H1 (cell line): ENCODE results near the gene UNC5B. TPM values are rescaled to one million over a fixed set of nuclear protein-coding genes. Genes with fewer than 3 reads are reported as not detected.
A peak's percentile ranks its signal among the peaks of the same experiment; 100 is the strongest.

Experiments used
- CTCF ChIA-PET: fragments of 300-600 bp; sonication (Branson Sonifier 250); formaldehyde crosslinking; loops from one replicate; lab custom pipeline; 2021; ENCODE audit not compliant: partially characterized antibody; lab: Charles Lee
- POLR2A ChIA-PET: fragments of 300-600 bp; sonication (Branson Sonifier 250); formaldehyde crosslinking; loops from one replicate; lab custom pipeline; 2021; ENCODE audit warnings: inconsistent platforms; ENCODE audit not compliant: partially characterized antibody; lab: Charles Lee
- DNase-seq, 2 experiments: peaks; one replicate each; pipeline versions ENCODE4 v3.0.0 to v3.0.0-alpha.2; 2010 to 2022; ENCODE audit warnings: low spot score in 2 of 2, low read depth in 1 of 2, mixed read lengths in 1 of 2
- FAIRE-seq: peaks from 2 replicates; lab custom pipeline; 2011; peaks lifted over from hg19 to GRCh38; lab: Jason Lieb, UNC
- H2AFZ ChIP-seq: 2 replicates; pipeline ENCODE4 v1.8.1; 2012; ENCODE audit warnings: low read length, inconsistent platforms
- H2AK5ac ChIP-seq: 2 replicates; pipeline ENCODE4 v1.6.1; 2013; ENCODE audit warnings: low read depth, low read length
- H2BK120ac ChIP-seq: replicated peaks from 2 replicates; pipeline ENCODE3; 2013; ENCODE audit warnings: low read depth, low read length, inconsistent platforms
- H2BK12ac ChIP-seq: 2 replicates; pipeline ENCODE4 v1.6.1; 2013; ENCODE audit warnings: low read depth, low read length
- H2BK15ac ChIP-seq: 2 replicates; pipeline ENCODE4 v1.6.1; 2013; ENCODE audit warnings: low read length
- H2BK20ac ChIP-seq: 2 replicates; pipeline ENCODE4 v1.6.1; 2013; ENCODE audit warnings: low read length
- H2BK5ac ChIP-seq: 2 replicates; pipeline ENCODE4 v1.6.1; 2013; ENCODE audit warnings: low read depth, low read length
- H3K14ac ChIP-seq: 2 replicates; pipeline ENCODE4 v1.6.1; 2013; ENCODE audit warnings: inconsistent platforms; ENCODE audit not compliant: insufficient read length
- H3K18ac ChIP-seq: 2 replicates; pipeline ENCODE4 v1.6.1; 2013; ENCODE audit warnings: low read length; ENCODE audit errors: extremely low read depth
- H3K23ac ChIP-seq: 2 replicates; pipeline ENCODE4 v1.6.1; 2013; ENCODE audit warnings: inconsistent platforms; ENCODE audit not compliant: insufficient read length
- H3K23me2 ChIP-seq: 2 replicates; pipeline ENCODE4 v1.6.1; 2013; ENCODE audit warnings: low read depth, low read length
- H3K27ac ChIP-seq: 2 replicates; pipeline ENCODE4 v1.6.1; 2011; ENCODE audit warnings: low read depth, low read length, inconsistent platforms
- H3K27me3 ChIP-seq, 4 experiments: replicated peaks in 1 of 4; 1 replicate in 1 of 4; 2 replicates in 3 of 4; pipeline versions ENCODE4 v1.6.1 to v1.8.1; 2011 to 2013; ENCODE audit warnings: low read length in 3 of 4, mild to moderate bottlenecking in 3 of 4, inconsistent platforms in 2 of 4, mixed read lengths in 2 of 4, moderate library complexity in 1 of 4; ENCODE audit not compliant: control insufficient read depth in 3 of 4, insufficient read depth in 3 of 4; ENCODE audit errors: extremely low read depth in 1 of 4
- H3K36me3 ChIP-seq, 4 experiments: 2 replicates each; pipeline versions ENCODE4 v1.6.1 to v1.8.1; 2011 to 2013; ENCODE audit warnings: mild to moderate bottlenecking in 4 of 4, low read length in 3 of 4, moderate library complexity in 2 of 4, control low read depth in 1 of 4, inconsistent platforms in 1 of 4; ENCODE audit not compliant: insufficient read depth in 4 of 4, control insufficient read depth in 2 of 4
- H3K4ac ChIP-seq: replicated peaks from 2 replicates; pipeline ENCODE3; 2013; ENCODE audit warnings: low read length, low read depth, mixed read lengths, inconsistent platforms; ENCODE audit not compliant: insufficient read length
- H3K4me1 ChIP-seq, 4 experiments: replicated peaks in 1 of 4; 1 replicate in 1 of 4; 2 replicates in 3 of 4; pipeline versions ENCODE4 v1.6.1 to v1.8.1; 2011 to 2013; ENCODE audit warnings: low read length in 3 of 4, inconsistent platforms in 2 of 4, mixed read lengths in 1 of 4; ENCODE audit not compliant: insufficient read depth in 4 of 4, control insufficient read depth in 3 of 4
- H3K4me2 ChIP-seq, 2 experiments: 2 replicates each; pipeline versions ENCODE4 v1.6.1 to v1.8.1; 2011 to 2013; ENCODE audit warnings: low read depth in 2 of 2, low read length in 2 of 2, control low read depth in 1 of 2, inconsistent platforms in 1 of 2, mild to moderate bottlenecking in 1 of 2; ENCODE audit not compliant: insufficient read depth in 1 of 2
- H3K4me3 ChIP-seq, 4 experiments: fragments of 200-600, 300-600 bp in 1 of 4; sonication (generic), shearing (Covaris generic), sonication (Bioruptor Twin) in 1 of 4; 2 replicates each; pipeline versions ENCODE4 v1.5.1 to v1.8.1; 2011 to 2016; ENCODE audit warnings: low read length in 4 of 4, low read depth in 3 of 4, control low read depth in 2 of 4, inconsistent platforms in 2 of 4, mild to moderate bottlenecking in 2 of 4, mixed read lengths in 1 of 4, moderate library complexity in 1 of 4; ENCODE audit not compliant: insufficient read depth in 2 of 4; ENCODE audit errors: extremely low read depth in 1 of 4
- H3K56ac ChIP-seq: replicated peaks from 2 replicates; pipeline ENCODE3; 2013; ENCODE audit warnings: low read depth, mild to moderate bottlenecking, mixed read lengths, low read length, inconsistent platforms; ENCODE audit not compliant: insufficient read length
- H3K79me1 ChIP-seq: 2 replicates; pipeline ENCODE4 v1.6.1; 2013; ENCODE audit warnings: low read depth, low read length, control low read depth
- H3K79me2 ChIP-seq, 2 experiments: 2 replicates each; pipeline versions ENCODE4 v1.6.1 to v1.8.1; 2012 to 2013; ENCODE audit warnings: low read length in 2 of 2, mild to moderate bottlenecking in 2 of 2, inconsistent platforms in 1 of 2; ENCODE audit not compliant: insufficient read depth in 2 of 2, control insufficient read depth in 1 of 2
- H3K9ac ChIP-seq, 4 experiments: replicated peaks in 1 of 4; 1 replicate in 1 of 4; 2 replicates in 3 of 4; pipeline versions ENCODE4 v1.6.1 to v1.8.1; 2011 to 2013; ENCODE audit warnings: low read depth in 3 of 4, low read length in 3 of 4, control low read depth in 2 of 4, mild to moderate bottlenecking in 2 of 4, moderate library complexity in 2 of 4, inconsistent platforms in 1 of 4; ENCODE audit errors: extremely low read depth in 1 of 4
- H3K9me3 ChIP-seq, 2 experiments: 2 replicates each; pipeline versions ENCODE4 v1.6.1 to v1.8.1; 2012 to 2013; ENCODE audit warnings: mild to moderate bottlenecking in 2 of 2, moderate library complexity in 2 of 2, control low read depth in 1 of 2, inconsistent platforms in 1 of 2, low read depth in 1 of 2, low read length in 1 of 2, mixed read lengths in 1 of 2; ENCODE audit not compliant: insufficient read depth in 2 of 2
- H4K20me1 ChIP-seq, 2 experiments: replicated peaks in 1 of 2; 2 replicates each; pipeline versions ENCODE3 to v1.8.1; 2011 to 2013; ENCODE audit warnings: inconsistent platforms in 2 of 2, low read length in 2 of 2, mild to moderate bottlenecking in 1 of 2; ENCODE audit not compliant: insufficient read depth in 2 of 2, control insufficient read depth in 1 of 2
- H4K5ac ChIP-seq: 2 replicates; pipeline ENCODE4 v1.6.1; 2013; ENCODE audit warnings: low read length, low read depth, mixed read lengths, inconsistent platforms; ENCODE audit not compliant: insufficient read length
- H4K8ac ChIP-seq: 2 replicates; pipeline ENCODE4 v1.8.0; 2013; ENCODE audit warnings: mild to moderate bottlenecking, moderate library complexity, low read length, inconsistent platforms; ENCODE audit not compliant: insufficient read depth; ENCODE audit errors: extremely low read depth
- H4K91ac ChIP-seq: replicated peaks from 2 replicates; pipeline ENCODE3; 2013; ENCODE audit warnings: low read length, mixed read lengths, inconsistent platforms; ENCODE audit not compliant: insufficient read length
- ATF2 ChIP-seq: IDR thresholded peaks from 2 replicates; pipeline ENCODE4 v1.6.1; 2012; ENCODE audit warnings: low read length, inconsistent platforms
- BACH1 ChIP-seq: IDR thresholded peaks from 2 replicates; pipeline ENCODE4 v1.6.1; 2012; ENCODE audit warnings: low read length, improper control_type of control experiment
- EZH2 ChIP-seq: fragments of 200-600 bp; sonication (generic); IDR thresholded peaks from 2 replicates; pipeline ENCODE4 v1.7.1; 2012; ENCODE audit warnings: low read depth, mild to moderate bottlenecking, moderate library complexity, low read length, inconsistent platforms; ENCODE audit not compliant: severe bottlenecking
- MAX ChIP-seq: IDR thresholded peaks from 2 replicates; pipeline ENCODE4 v1.6.1; 2012; ENCODE audit warnings: inconsistent platforms
- NRF1 ChIP-seq: IDR thresholded peaks from 2 replicates; pipeline ENCODE4 v1.6.1; 2011; ENCODE audit warnings: mild to moderate bottlenecking, low read depth, low read length, improper control_type of control experiment
- SIRT6 ChIP-seq: IDR thresholded peaks from one replicate; pipeline ENCODE4 v1.7.1; 2012; ENCODE audit warnings: low read length, inconsistent platforms
- SP4 ChIP-seq: IDR thresholded peaks from 2 replicates; pipeline ENCODE4 v1.6.1; 2012; ENCODE audit warnings: low read length, inconsistent platforms
- SUZ12 ChIP-seq: fragments of 200-600 bp; sonication (generic); IDR thresholded peaks from 2 replicates; pipeline ENCODE4 v1.6.1; 2012; ENCODE audit warnings: mild to moderate bottlenecking, inconsistent platforms, low read length, moderate library complexity, mixed read lengths
- USF2 ChIP-seq: IDR thresholded peaks from 2 replicates; pipeline ENCODE4 v1.6.1; 2011; ENCODE audit warnings: low read length, improper control_type of control experiment
- WGBS, 2 experiments: shearing (Covaris generic) in 1 of 2; methylation state at CpG; one replicate each; pipeline versions ENCODE4 v1.1.6 to v1.1.7; 2013 to 2015; ENCODE audit warnings: low lambda C conversion rate in 2 of 2, mixed read lengths in 2 of 2, inconsistent platforms in 1 of 2, low coverage in 1 of 2, missing lambda C conversion rate in 1 of 2; ENCODE audit not compliant: insufficient replicate concordance in 2 of 2, insufficient coverage in 1 of 2, insufficient read length in 1 of 2; ENCODE audit errors: extremely low coverage in 1 of 2, missing lambda C conversion rate in 1 of 2; 5-methylcytosine and 5-hydroxymethylcytosine counted together
- polyA plus RNA-seq, 7 experiments: library from polyadenylated mRNA; depleted of rRNA in 3 of 7; stranded (reverse) in 5 of 7; unstranded in 2 of 7; fragments of >200 nt in 5 of 7; fragments of 200-250 nt in 2 of 7; gene quantifications; 1 replicate in 5 of 7; 2 replicates in 1 of 7; 4 replicates in 1 of 7; pipeline versions ENCODE4 v1.2.1 to v1.2.3, GENCODE V29; 2011 to 2013; ENCODE audit warnings: missing spikeins in 2 of 7, mixed read lengths in 2 of 7
- total RNA-seq: library from RNA; stranded (reverse); fragmentation: NEBNext Ultra II Directional; extraction: Animal tissue kit (Norgen Biotek cat#: 25700); gene quantifications from 2 replicates; pipeline ENCODE4 v1.2.1, GENCODE V29; 2021

The UNC5B gene
- total and polyA plus RNA-seq, 2 of the 8 experiments (the other 6 are each of a cell fraction or from before 2014, with no cell fraction given) = 27.9 to 31.8 TPM

- no peak overlapping the region for H3K4ac ChIP-seq
- ChIA-PET CTCF (interaction anchor here (0.7 to 7.3 kb wide), 4 partner anchors 74 to 307 kb away, joined by 3 to 58 read pairs (median 8); no protein-coding TSS in a partner anchor), POLR2A (interaction anchor here (1.0 to 4.6 kb wide), 2 partner anchors 11 to 57 kb away, joined by 3 to 17 read pairs; no protein-coding TSS in a partner anchor)
- H3K14ac ChIP-seq = no peak overlapping the region
- H3K4me1 ChIP-seq = peaks cover 12 to 36% (median 15%) of the 10 kb centered on the region in 4 experiments
- no peak overlapping the region for H4K5ac ChIP-seq
- H3K79me1 ChIP-seq = no peaks in the 10 kb centered on the region
- H2BK20ac ChIP-seq = 0 out of 2 replicates have a peak overlapping the region, but pooled peaks have one; percentile 6
- H3K27me3 ChIP-seq = peaks cover 1 to 31% (median 23%) of the 10 kb centered on the region in 4 experiments
- no peak overlapping the region for H3K4me2 ChIP-seq
- no peaks in the 10 kb centered on the region for H3K9me3 ChIP-seq
- no peak overlapping the region for H4K8ac ChIP-seq
- no peak overlapping the region for H2BK12ac ChIP-seq
- H2BK120ac ChIP-seq = no peak overlapping the region
- DNase-seq (no peak), FAIRE-seq (no peak)
- peaks cover 0 to 25% of the 10 kb centered on the region in 2 experiments; a peak in 3 of 4 replicates for H3K79me2 ChIP-seq
- H4K20me1 ChIP-seq = peaks cover 1 to 3% of the 10 kb centered on the region in 2 experiments
- no peak overlapping the region for H3K18ac ChIP-seq
- 78% methylated on average over 5 of the region's 5 CpGs; no CpG with 5 or more reads in 1 of the 2 experiments for WGBS, 2 experiments
- H3K23ac ChIP-seq = no peak overlapping the region
- H2BK5ac ChIP-seq = no peak overlapping the region
- no peak overlapping the region for H3K56ac ChIP-seq
- no peak overlapping the region for H3K4me3 ChIP-seq
- no peak overlapping the region for H3K27ac ChIP-seq
- H2AFZ ChIP-seq = no peak overlapping the region
- no peak overlapping the region for H2BK15ac ChIP-seq
- H4K91ac ChIP-seq = peak overlapping the region; percentile 9
- H3K36me3 ChIP-seq = no peaks in the 10 kb centered on the region
- no peak overlapping the region for H3K9ac ChIP-seq
- TF ChIP-seq MAX (no peak), USF2 (no peak), NRF1 (no peak), SP4 (no peak), EZH2 (no peak), SIRT6 (no peak), ATF2 (no peak), BACH1 (no peak), SUZ12 (no peak)
- H3K23me2 ChIP-seq = peaks cover 19% of the 10 kb centered on the region; the same call in 1 of the 2 replicates
- no peak overlapping the region for H2AK5ac ChIP-seq
These were observed 1.9 kb upstream of the UNC5B start for GRCh38 chr10:71210542-71210871.
